Thoracic aorta (tissue), 2 donors: Measurements from ENCODE around the gene KCNN1. TPM values are rescaled to one million over a fixed set of nuclear protein-coding genes. Genes with fewer than 3 reads are reported as not detected.
A peak's percentile ranks its signal among the peaks of the same experiment; 100 is the strongest.

Experiments
- ATAC-seq: fragments of 150-250 bp; one replicate; pipeline ENCODE4 v1.8.0; 2017; ENCODE audit warnings: low read depth; ENCODE audit not compliant: insufficient number of reproducible peaks, low FRiP score
- DNase-seq: peaks from one replicate; pipeline ENCODE4 v3.0.0-alpha.2; 2020; ENCODE audit warnings: low spot score
- H3K27ac ChIP-seq, 2 donors: fragments of 200-600 bp; sonication (generic); 1 replicate in 1 of 2; 2 replicates in 1 of 2; pipeline ENCODE4 v1.5.1; 2016; ENCODE audit warnings: mild to moderate bottlenecking in 2 of 2, moderate library complexity in 2 of 2
- H3K27me3 ChIP-seq: fragments of 200-600 bp; sonication (generic); replicated peaks from 2 replicates; pipeline ENCODE4 v1.6.0; 2016; ENCODE audit warnings: mild to moderate bottlenecking; ENCODE audit not compliant: insufficient read depth
- H3K36me3 ChIP-seq: fragments of 200-600 bp; sonication (generic); one replicate; pipeline ENCODE4 v1.5.1; 2016
- H3K4me1 ChIP-seq, 2 donors: fragments of 200-600 bp; sonication (generic); 1 replicate in 1 of 2; 2 replicates in 1 of 2; pipeline versions ENCODE4 v1.5.1 to v1.6.0; 2016; ENCODE audit warnings: low read depth in 2 of 2, mild to moderate bottlenecking in 1 of 2; ENCODE audit not compliant: control insufficient read depth in 1 of 2
- H3K4me3 ChIP-seq: fragments of 200-600 bp; sonication (generic); 2 replicates; pipeline ENCODE4 v1.5.1; 2016; ENCODE audit warnings: mild to moderate bottlenecking
- H3K9me3 ChIP-seq: fragments of 200-600 bp; sonication (generic); 2 replicates; pipeline ENCODE4 v1.5.1; 2016
- CTCF ChIP-seq: fragments of 200-600 bp; sonication (generic); IDR thresholded peaks from one replicate; pipeline ENCODE4 v1.5.1; 2019; ENCODE audit warnings: antibody characterized with exemption
- total RNA-seq, 2 donors: library from RNA; depleted of rRNA; stranded (reverse); fragments of >200 nt; gene quantifications; one replicate each; pipeline versions ENCODE4 v1.1.0 to v1.2.3, GENCODE V29; 2016

KCNN1 gene
- total RNA-seq, 2 donors from 2014 or later = 0.99 TPM; not detected in 1

- peaks cover 46% of the 10 kb centered on the region for H3K36me3 ChIP-seq
- H3K27me3 ChIP-seq = no peaks in the 10 kb centered on the region
- peak overlapping the region in 1 of 2 donors; percentile 89 for H3K27ac ChIP-seq
- peak overlapping the region; percentile 76 for H3K4me3 ChIP-seq
- no peak for DNase-seq
- peaks cover 18 to 43% of the 10 kb centered on the region in 2 donors for H3K4me1 ChIP-seq
- H3K9me3 ChIP-seq = no peaks in the 10 kb centered on the region
- no peak for ATAC-seq
- TF ChIP-seq CTCF = no peak
Observed at GRCh38 chr19:18009412-18010066, 42.6 kb downstream of the KCNN1 start.

GRCh38 chr19:18010149-18010548 lies 43.2 kb downstream of the KCNN1 start:
- peaks cover 18 to 46% of the 10 kb centered on the region in 2 donors for H3K4me1 ChIP-seq
- no peak for DNase-seq
- peak overlapping the region; percentile 76 for H3K4me3 ChIP-seq
- ATAC-seq = no peak
- H3K27me3 ChIP-seq = no peaks in the 10 kb centered on the region
- H3K9me3 ChIP-seq = no peaks in the 10 kb centered on the region
- H3K27ac ChIP-seq = peak overlapping the region in 1 of 2 donors; percentile 22
- no peak for TF ChIP-seq CTCF
- H3K36me3 ChIP-seq = peaks cover 49% of the 10 kb centered on the region

- Histone ChIP-seq H3K9me3 (no peaks in the 10 kb centered on the region), H3K27me3 (no peaks in the 10 kb centered on the region), H3K4me1 (peaks cover 40 to 69% of the 10 kb centered on the region in 2 donors), H3K36me3 (peaks cover 55% of the 10 kb centered on the region), H3K27ac (peak overlapping the region; percentile 55), H3K4me3 (peak overlapping the region; percentile 0)
- ATAC-seq (no peak), DNase-seq (no peak)
- TF ChIP-seq CTCF = no peak
Observed at GRCh38 chr19:18013210-18014111, 46.6 kb downstream of the KCNN1 start.

GRCh38 chr19:18014197-18014596 lies 47.3 kb downstream of the KCNN1 start:
- TF ChIP-seq CTCF = no peak
- Histone ChIP-seq H3K27me3 (no peaks in the 10 kb centered on the region), H3K36me3 (peaks cover 55% of the 10 kb centered on the region), H3K4me1 (peaks cover 47 to 68% of the 10 kb centered on the region in 2 donors), H3K27ac (peak overlapping the region; percentile 55), H3K4me3 (no peak overlapping the region), H3K9me3 (no peaks in the 10 kb centered on the region)
- no peak for DNase-seq
- no peak for ATAC-seq

- ATAC-seq = no peak
- Histone ChIP-seq H3K4me3 (no peak overlapping the region), H3K9me3 (no peaks in the 10 kb centered on the region), H3K36me3 (peaks cover 34% of the 10 kb centered on the region), H3K4me1 (peaks cover 58 to 76% of the 10 kb centered on the region in 2 donors), H3K27me3 (no peaks in the 10 kb centered on the region), H3K27ac (peak overlapping the region; percentile 66 to 98)
- no peak for DNase-seq
- TF ChIP-seq CTCF = no peak
Observed at GRCh38 chr19:18016209-18016910, 49.5 kb downstream of the KCNN1 start.
